Lower leg skin (tissue), 4 donors: Measurements from ENCODE around the gene HLA-DRB5. TPM values are rescaled to one million over a fixed set of nuclear protein-coding genes. Genes with fewer than 3 reads are reported as not detected.
"Not testable (repeated sequence)": the region's sequence is repeated elsewhere in the genome, so short reads cannot be mapped to it uniquely, and the experiment has no call there.

Experiments used
- DNase-seq, 2 donors: peaks; one replicate each; pipeline ENCODE4 v3.0.0-alpha.2; 2019; ENCODE audit warnings: low spot score in 2 of 2
- H3K4me3 ChIP-seq: fragments of 200-600 bp; sonication (generic); 2 replicates; pipeline ENCODE4 v1.5.1; 2017; ENCODE audit warnings: mild to moderate bottlenecking, low read depth; ENCODE audit not compliant: poor library complexity, severe bottlenecking
- CTCF ChIP-seq, 3 donors: fragments of 450-650 bp; IDR thresholded peaks; one replicate each; pipeline ENCODE4 v1.5.1; 2016; ENCODE audit warnings: antibody characterized with exemption in 3 of 3, mild to moderate bottlenecking in 3 of 3, moderate library complexity in 2 of 3
- POLR2A ChIP-seq, 2 donors: fragments of 450-650 bp; IDR thresholded peaks; one replicate each; pipeline ENCODE4 v1.6.1; 2016 to 2017; ENCODE audit warnings: antibody characterized with exemption in 2 of 2, mild to moderate bottlenecking in 1 of 2, moderate library complexity in 1 of 2
- WGBS, 2 donors: methylation state at CpG; one replicate each; pipeline ENCODE4 v1.1.5; 2018; 5-methylcytosine and 5-hydroxymethylcytosine counted together
- intact Hi-C: fragments of 100-400 bp; cut with DNase I; formaldehyde crosslinking; loops from one replicate; pipeline ENCODE4 v1.15.0; 2023; ENCODE audit warnings: low total_unique reads
- total RNA-seq, 4 donors: library from RNA; depleted of rRNA; stranded (reverse); fragments of >200 nt; gene quantifications; one replicate each; pipeline ENCODE4 v1.1.0, GENCODE V29; 2016

HLA-DRB5 gene
- total RNA-seq, 4 donors from 2014 or later, result 0.25 to 23.9 (median 2.7) TPM

GRCh38 chr6:32491700-32492099 is 38.4 kb downstream of the HLA-DRB5 start:
- H3K4me3 ChIP-seq, result no peak overlapping the region
- WGBS, 2 donors, result 0 to 25% methylated on average over 1 of the region's 1 CpG
- intact Hi-C loops, result no loop called here
- TF ChIP-seq POLR2A (IDR thresholded peaks at IDR 0.05) (no peak), CTCF (IDR thresholded peaks at IDR 0.05) (no peak)
- DNase-seq, result no peak

GRCh38 chr6:32488083-32488482 is 42.0 kb downstream of the HLA-DRB5 start:
- WGBS, 2 donors, result 22 to 39% methylated on average over 1 of the region's 1 CpG
- intact Hi-C loops, result no loop called here
- no peak overlapping the region for H3K4me3 ChIP-seq
- TF ChIP-seq POLR2A (IDR thresholded peaks at IDR 0.05), result no peak
- no peak for DNase-seq

- DNase-seq, result no peak
- 61 to 64% methylated on average over 4 of the region's 4 CpGs for WGBS, 2 donors
- TF ChIP-seq CTCF (IDR thresholded peaks at IDR 0.05), result no peak
- no peak for TF ChIP-seq POLR2A (IDR thresholded peaks at IDR 0.05)
- intact Hi-C loops, result no loop called here
- H3K4me3 ChIP-seq, result no peak overlapping the region
Observed at GRCh38 chr6:32484614-32484998, 45.5 kb downstream of the HLA-DRB5 start.

- intact Hi-C loops, result no loop called here
- H3K4me3 ChIP-seq, result no peak overlapping the region
- 54 to 66% methylated on average over 19 to 24 of the region's 26 CpGs for WGBS, 2 donors
- no peak for TF ChIP-seq CTCF (IDR thresholded peaks at IDR 0.05)
- TF ChIP-seq POLR2A (IDR thresholded peaks at IDR 0.05), result no peak
- DNase-seq, result peak in 1 of 2 donors; percentile 83
Observed at GRCh38 chr6:32483968-32484613, 46.0 kb downstream of the HLA-DRB5 start.

GRCh38 chr6:32475392-32476206 is 54.5 kb downstream of the HLA-DRB5 start:
- no peak for TF ChIP-seq POLR2A (IDR thresholded peaks at IDR 0.05)
- TF ChIP-seq CTCF (IDR thresholded peaks at IDR 0.05), result no peak
- whole genome bisulfite sequencing, 2 donors, result 72 to 77% methylated on average over 13 of the region's 13 CpGs
- no peak for DNase-seq
- no peak overlapping the region for H3K4me3 ChIP-seq
- intact Hi-C loops, result no loop called here

GRCh38 chr6:32473376-32474348 is 56.4 kb downstream of the HLA-DRB5 start:
- DNase-seq, H3K4me3 ChIP-seq, intact Hi-C loops: not testable (repeated sequence)
- WGBS, 2 donors, result 49 to 52% methylated on average over 10 of the region's 10 CpGs
